Measurements from ENCODE around the gene OGT.

DNA sequence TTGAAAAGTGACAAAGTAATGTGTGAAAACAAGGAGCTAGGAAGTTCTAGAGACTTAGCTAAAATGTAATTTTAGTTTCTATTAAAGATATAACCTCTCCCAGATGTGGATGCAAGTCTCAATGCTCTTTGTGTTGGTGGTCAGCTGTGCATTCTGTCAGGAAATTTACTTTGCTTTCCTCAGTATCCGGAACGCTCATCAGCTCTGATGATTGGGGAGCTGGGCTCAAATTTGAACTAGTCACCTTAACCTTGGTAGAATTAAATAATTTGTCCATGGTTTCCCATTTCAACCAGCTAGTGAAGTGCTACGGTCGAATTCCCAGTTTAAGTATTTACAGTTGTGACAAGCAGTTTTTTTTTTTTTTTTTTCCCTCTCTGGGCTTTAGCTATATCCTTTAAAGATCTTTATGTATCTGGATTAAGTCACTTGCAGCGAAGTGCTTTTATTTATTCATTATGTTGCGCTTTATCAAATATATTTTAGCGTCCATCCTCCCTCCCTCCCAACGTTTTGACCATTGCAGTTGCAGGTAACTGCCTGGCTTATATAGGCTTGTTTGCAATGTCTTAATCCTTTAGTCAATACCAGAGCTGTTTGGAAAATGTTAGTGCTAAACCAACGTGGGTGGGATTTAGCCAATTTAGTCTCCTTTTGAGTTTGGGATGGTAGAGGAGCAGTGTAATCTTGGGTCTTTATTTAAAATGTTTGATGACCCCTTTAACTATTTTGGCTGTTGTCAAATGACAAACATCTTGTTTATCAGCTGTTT, 2.1 kb downstream of the OGT start:
- no peak for TF ChIP-seq CTCF (IDR thresholded peaks at IDR 0.05 in 2 of 3, conservative IDR thresholded peaks at IDR 0.05 in 1 of 3; ENCODE audit: control insufficient read depth in 2 of 3, extremely low read depth in 1 of 3, insufficient read depth in 1 of 3, low read depth in 3 of 3, low read length in 3 of 3)
- TF ChIP-seq TAF1 (IDR thresholded peaks at IDR 0.05; ENCODE audit: borderline replicate concordance, low read depth, low read length) = no peak
- no peak for TF ChIP-seq HDAC6 (IDR thresholded peaks at IDR 0.05; ENCODE audit: unreplicated experiment)
- no peak for TF ChIP-seq ZBTB4 (CRISPR knock-in tag; IDR thresholded peaks at IDR 0.05)
- no peak for TF ChIP-seq GABPA (IDR thresholded peaks at IDR 0.05; ENCODE audit: low read depth)
- TF ChIP-seq POLR2AphosphoS5 (IDR thresholded peaks at IDR 0.05; ENCODE audit: low read length) = no peak
- no peak for TF ChIP-seq YY1 (IDR thresholded peaks at IDR 0.05; ENCODE audit: low read depth, low read length)

Data from GM12878 (cell line).